GM12874 (cell line): Measurements from ENCODE around the gene EPHB6.

Experiments used
- CTCF ChIP-seq: IDR thresholded peaks from 2 replicates; pipeline ENCODE4 v1.5.1; 2011; ENCODE audit warnings: low read depth, mild to moderate bottlenecking, control low read depth, low read length, moderate library complexity; ENCODE audit not compliant: insufficient read depth

Gene EPHB6

DNA sequence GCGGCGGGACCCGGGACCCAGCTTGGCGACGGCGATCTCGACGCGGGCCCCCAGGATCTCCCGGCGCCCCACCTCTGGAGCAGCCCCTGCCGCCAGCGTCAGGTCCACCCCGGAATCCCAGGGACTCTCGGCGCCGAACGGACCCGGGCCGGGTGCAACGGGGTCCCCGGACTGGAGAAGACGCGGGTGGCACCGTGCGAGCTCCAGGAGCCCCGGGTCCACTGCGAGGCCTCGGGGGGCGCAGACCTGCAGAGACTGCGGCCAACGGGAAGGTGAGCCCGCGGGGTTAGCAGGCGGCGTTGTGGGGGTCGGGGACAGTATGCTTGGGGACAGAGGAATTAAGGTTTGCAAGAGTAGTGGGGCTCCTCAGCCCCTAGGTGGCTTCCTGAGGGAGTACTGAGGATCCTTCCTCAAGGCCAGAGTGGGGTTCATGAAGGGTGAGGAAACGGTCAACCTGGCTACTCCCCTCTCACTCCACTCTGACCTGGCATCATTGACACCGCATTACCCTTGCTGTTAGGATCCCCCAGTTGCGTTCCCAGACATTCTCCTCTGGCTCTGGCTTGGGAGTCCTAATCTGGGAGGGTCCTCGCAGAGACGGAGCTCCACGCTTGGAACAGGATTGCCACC lies 353 bp downstream of the EPHB6 start:
- TF ChIP-seq CTCF, result no peak

GRCh38 chr7:142855756-142856564 lies 1.1 kb downstream of the EPHB6 start:
- no peak for TF ChIP-seq CTCF

DNA sequence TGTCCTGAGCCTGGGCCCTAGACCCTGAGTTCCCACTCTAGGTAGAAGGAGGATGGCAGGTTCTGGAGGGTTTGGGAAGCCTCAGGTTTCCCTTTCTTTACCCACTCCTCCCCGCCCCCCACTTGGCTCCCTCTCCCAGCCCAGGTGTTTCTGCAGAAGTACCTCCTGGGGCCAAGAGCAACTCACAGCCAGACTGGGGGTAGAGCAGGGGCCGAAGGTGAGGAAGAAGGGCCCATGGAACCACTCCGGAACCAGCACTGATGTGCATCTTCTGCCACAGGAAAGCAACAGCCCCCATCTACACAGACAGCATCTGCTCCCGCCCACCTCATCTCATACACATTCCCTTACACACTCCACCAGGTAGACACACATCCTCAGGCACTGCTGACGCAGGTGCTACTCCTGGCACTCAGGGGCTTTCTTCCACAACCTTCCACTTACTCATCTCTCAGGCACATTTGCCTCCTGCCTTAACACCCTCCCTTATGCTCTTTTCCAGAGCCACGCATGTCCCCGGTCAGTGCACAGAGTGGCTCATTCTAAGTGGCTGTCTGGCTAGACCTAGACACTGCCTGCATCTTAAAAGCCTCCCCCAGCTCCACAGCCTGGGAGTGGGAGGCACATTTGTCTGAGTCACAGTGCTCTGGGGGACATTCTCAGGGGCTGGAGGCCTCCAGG lies 1.8 kb downstream of the EPHB6 start:
- TF ChIP-seq CTCF, result no peak

GRCh38 chr7:142857625-142858024 lies 2.7 kb downstream of the EPHB6 start:
- TF ChIP-seq CTCF, result no peak

GRCh38 chr7:142859411-142859810 lies 4.5 kb downstream of the EPHB6 start:
- no peak for TF ChIP-seq CTCF

- no peak for TF ChIP-seq CTCF
Observed at GRCh38 chr7:142859829-142860228, 5.0 kb downstream of the EPHB6 start.

GRCh38 chr7:142860968-142861367 lies 6.1 kb downstream of the EPHB6 start:
- TF ChIP-seq CTCF, result no peak
